ENCODE results near the gene PIK3CG. TPM values are rescaled to one million over a fixed set of nuclear protein-coding genes. Genes with fewer than 3 reads are reported as not detected.
"Not testable (repeated sequence)": the region's sequence is repeated elsewhere in the genome, so short reads cannot be mapped to it uniquely, and the experiment has no call there.

Gene PIK3CG
- total RNA-seq, 4 donors from 2014 or later: 4.6 to 13.5 (median 10.2) TPM

DNA sequence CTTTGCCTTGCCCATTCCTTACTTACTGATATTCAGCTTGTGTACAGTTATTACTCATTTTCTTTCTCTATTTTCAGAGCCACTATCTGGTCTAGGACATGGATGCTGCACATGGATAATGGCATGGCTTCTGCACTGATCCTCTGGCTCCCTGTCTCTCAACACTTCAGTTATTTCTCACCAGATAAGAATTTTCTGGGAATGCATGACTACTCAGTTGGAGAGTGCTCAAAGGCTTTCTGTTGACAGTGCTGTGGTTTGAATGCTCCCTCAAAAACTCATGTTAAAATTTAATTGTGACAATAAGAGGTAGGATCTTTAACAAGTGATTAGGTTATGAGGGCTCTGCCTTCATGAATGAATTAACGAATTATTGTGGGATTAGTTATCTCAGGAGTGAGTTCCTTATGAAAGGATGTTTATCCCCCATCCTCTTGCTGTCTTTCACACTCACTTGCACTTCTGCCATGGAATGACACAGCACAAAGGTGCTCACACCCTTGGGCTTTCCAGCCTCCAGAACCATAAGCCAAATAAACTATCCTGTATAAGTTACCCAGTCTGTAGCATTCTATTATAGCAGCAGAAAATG lies 16.1 kb upstream of the PIK3CG start:
- intact Hi-C loops (cut with DNase I; ENCODE audit: low total_unique reads): no loop called here
- no peak overlapping the region for H3K4me3 ChIP-seq
- no peaks in the 10 kb centered on the region for H3K27me3 ChIP-seq
- H3K27ac ChIP-seq: no peak overlapping the region
- TF ChIP-seq, protein P1, sequence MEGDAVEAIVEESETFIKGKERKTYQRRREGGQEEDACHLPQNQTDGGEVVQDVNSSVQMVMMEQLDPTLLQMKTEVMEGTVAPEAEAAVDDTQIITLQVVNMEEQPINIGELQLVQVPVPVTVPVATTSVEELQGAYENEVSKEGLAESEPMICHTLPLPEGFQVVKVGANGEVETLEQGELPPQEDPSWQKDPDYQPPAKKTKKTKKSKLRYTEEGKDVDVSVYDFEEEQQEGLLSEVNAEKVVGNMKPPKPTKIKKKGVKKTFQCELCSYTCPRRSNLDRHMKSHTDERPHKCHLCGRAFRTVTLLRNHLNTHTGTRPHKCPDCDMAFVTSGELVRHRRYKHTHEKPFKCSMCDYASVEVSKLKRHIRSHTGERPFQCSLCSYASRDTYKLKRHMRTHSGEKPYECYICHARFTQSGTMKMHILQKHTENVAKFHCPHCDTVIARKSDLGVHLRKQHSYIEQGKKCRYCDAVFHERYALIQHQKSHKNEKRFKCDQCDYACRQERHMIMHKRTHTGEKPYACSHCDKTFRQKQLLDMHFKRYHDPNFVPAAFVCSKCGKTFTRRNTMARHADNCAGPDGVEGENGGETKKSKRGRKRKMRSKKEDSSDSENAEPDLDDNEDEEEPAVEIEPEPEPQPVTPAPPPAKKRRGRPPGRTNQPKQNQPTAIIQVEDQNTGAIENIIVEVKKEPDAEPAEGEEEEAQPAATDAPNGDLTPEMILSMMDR (IDR thresholded peaks at IDR 0.05): no peak
- no peak for TF ChIP-seq POLR2A (IDR thresholded peaks at IDR 0.05)
- no peak for DNase-seq
- no peaks in the 10 kb centered on the region for H3K4me1 ChIP-seq
- no peaks in the 10 kb centered on the region for H3K9me3 ChIP-seq
- H3K36me3 ChIP-seq: no peaks in the 10 kb centered on the region

DNA sequence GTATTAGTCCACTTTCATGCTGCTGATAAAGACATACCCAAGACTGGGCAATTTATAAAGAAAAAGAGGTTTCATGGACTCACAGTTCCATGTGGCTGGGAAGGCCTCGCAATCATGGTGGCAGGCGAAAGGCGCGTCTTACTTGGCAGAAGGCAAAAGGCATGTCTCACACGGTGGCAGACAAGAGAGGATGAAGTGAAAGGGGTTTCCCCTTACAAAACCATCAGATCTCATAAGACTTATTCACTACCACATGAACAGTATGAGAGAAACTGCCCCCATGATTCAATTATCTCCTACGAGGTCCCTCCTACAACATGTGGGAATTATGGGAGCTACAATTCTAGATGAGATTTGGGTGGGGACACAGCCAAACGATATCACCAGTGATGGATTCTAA lies 13.4 kb upstream of the PIK3CG start:
- H3K4me1 ChIP-seq; DNase-seq; H3K27ac ChIP-seq; H3K36me3 ChIP-seq; H3K4me3 ChIP-seq; intact Hi-C loops (cut with DNase I; ENCODE audit: low total_unique reads); H3K9me3 ChIP-seq; H3K27me3 ChIP-seq: not testable (repeated sequence)

DNA sequence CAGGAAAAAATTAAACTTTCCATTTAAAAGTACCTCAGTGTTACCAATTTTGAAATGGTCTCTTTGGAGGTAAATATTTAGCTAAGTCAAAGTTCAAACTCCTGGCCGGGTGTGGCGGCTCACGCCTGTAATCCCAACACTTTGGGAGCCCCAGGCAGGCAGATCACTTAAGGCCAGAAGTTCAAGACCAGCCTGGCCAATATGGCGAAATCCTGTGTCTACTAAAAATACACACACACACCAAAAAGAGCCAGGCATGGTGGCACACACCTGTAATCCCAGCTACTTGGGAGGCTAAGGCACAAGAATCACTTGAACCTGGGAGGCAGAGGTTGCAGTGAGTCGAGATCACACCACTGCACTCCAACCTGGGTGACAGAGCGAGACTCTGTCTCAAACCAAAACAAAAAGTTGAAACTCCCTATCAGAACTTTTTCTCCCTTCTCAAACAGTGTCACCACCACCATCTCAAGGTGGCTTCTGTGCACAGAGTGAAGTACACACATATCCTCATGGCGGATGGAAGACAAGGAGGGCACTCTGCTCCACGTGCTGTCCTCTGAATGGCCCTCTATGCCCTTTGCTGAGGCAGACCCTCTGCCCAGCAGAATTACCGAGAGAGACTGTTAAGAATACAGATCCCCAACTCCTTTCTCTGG lies 11.7 kb upstream of the PIK3CG start:
- H3K4me1 ChIP-seq: no peaks in the 10 kb centered on the region
- H3K36me3 ChIP-seq: no peaks in the 10 kb centered on the region
- no peak for DNase-seq
- intact Hi-C loops (cut with DNase I; ENCODE audit: low total_unique reads): no loop called here
- no peak for TF ChIP-seq POLR2A (IDR thresholded peaks at IDR 0.05)
- H3K4me3 ChIP-seq: no peak overlapping the region
- no peaks in the 10 kb centered on the region for H3K27me3 ChIP-seq
- no peak overlapping the region for H3K27ac ChIP-seq
- H3K9me3 ChIP-seq: no peaks in the 10 kb centered on the region

DNA sequence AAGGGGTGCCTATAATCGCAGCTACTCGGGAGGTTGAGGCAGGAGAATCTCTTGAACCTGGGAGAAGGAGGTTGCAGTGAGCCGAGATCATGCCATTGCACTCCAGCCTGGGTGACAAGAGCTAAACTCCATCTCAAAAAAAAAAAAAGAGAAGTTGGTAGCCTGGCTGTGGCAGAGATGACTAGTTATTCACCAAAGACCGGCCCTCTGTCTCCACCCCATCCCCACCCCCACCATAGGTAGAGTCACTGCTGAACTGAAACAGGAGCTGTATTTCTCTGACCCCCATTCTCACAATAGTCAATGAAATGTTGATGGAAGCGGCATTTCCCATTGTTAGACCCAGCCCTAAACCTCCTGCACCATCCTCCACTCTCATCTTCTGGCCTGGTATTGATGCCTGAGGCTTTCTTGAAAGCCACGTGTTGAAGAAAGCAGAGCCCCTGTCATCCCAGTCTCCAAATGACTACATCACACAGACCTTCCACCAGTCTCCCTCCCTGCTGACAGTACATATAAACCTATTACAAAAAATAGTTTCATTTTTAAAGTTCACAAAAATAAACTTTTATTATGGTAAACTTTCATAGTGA lies 9.4 kb upstream of the PIK3CG start:
- no peaks in the 10 kb centered on the region for H3K4me1 ChIP-seq
- H3K36me3 ChIP-seq: no peaks in the 10 kb centered on the region
- TF ChIP-seq, protein P1 (IDR thresholded peaks at IDR 0.05): no peak
- TF ChIP-seq POLR2A (IDR thresholded peaks at IDR 0.05): no peak
- no peaks in the 10 kb centered on the region for H3K9me3 ChIP-seq
- H3K4me3 ChIP-seq: no peak overlapping the region
- intact Hi-C loops (cut with DNase I; ENCODE audit: low total_unique reads): no loop called here
- H3K27me3 ChIP-seq: no peaks in the 10 kb centered on the region
- no peak for DNase-seq
- H3K27ac ChIP-seq: no peak overlapping the region

DNA sequence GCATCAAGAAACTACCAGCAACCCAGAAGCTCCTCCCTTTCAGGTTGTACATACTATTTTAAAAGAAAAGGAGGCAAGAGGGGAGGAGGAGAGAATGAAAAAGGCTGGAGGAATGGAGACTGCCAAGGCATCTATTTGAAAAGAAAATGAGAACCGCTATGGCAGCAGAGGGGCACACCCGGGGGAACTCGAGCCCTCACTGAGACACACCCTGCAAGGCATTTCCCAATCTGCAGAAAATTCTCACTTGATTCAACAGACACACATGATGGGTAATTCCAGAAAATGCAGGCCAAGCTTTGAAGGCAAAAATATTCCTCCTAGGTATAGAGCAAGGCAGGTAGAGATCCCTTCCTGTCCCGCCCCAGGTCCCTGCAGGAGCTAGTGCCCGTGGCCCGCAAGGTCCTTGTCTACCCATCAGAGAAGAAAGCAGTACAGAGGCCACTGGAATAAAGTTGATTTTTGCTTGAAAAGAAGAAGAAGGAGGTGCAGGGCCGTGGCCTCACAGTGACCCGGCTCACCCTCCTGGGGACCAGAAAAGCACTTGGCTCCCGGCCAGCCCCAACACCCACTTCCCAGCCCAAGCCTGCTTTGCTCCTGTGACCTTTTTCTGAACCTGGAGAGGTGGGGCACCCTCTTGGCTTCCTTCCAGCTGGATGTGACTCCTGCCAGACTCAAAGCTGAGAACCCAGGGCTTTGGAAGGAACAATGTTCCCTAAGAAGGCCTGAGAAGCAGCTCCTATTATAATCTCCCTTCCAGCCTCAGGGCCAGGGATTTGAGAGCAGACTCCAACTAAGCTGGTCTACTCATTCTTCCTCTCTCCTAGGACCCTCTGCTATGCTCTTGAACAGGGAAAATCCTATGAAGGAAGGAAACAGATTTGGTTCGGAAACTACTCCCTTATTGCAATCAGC lies 6.2 kb upstream of the PIK3CG start:
- H3K4me1 ChIP-seq: no peaks in the 10 kb centered on the region
- no peaks in the 10 kb centered on the region for H3K36me3 ChIP-seq
- H3K27ac ChIP-seq: no peak overlapping the region
- no peak for TF ChIP-seq POLR2A (IDR thresholded peaks at IDR 0.05)
- TF ChIP-seq, protein P1 (IDR thresholded peaks at IDR 0.05): no peak
- DNase-seq: no peak
- H3K27me3 ChIP-seq: no peaks in the 10 kb centered on the region
- intact Hi-C loops (cut with DNase I; ENCODE audit: low total_unique reads): no loop called here
- H3K9me3 ChIP-seq: no peaks in the 10 kb centered on the region
- no peak overlapping the region for H3K4me3 ChIP-seq
